ENCODE data around the gene DTL.

GRCh38 chr1:212009561-212009960, 26.0 kb upstream of the DTL start:
- no peak for TF ChIP-seq CTCF (IDR thresholded peaks at IDR 0.05; ENCODE audit: low read depth, low read length, poor library complexity, severe bottlenecking)
- TF ChIP-seq EZH2phosphoT487 (IDR thresholded peaks at IDR 0.05; ENCODE audit: borderline replicate concordance, low read length): no peak

All from DOHH2 (cell line).